ENCODE measurements around the gene CIC.

Gene CIC

GRCh38 chr19:42288881-42289555 lies 20.0 kb downstream of the CIC start:
- no peak overlapping the region for H3K4me3 ChIP-seq (ENCODE audit: low read depth, low read length)
- TF ChIP-seq CTCF (IDR thresholded peaks at IDR 0.05; ENCODE audit: control insufficient read depth, extremely low read depth, insufficient read depth), result no peak
- DNase-seq (ENCODE audit: low read depth), result no peak

DNA sequence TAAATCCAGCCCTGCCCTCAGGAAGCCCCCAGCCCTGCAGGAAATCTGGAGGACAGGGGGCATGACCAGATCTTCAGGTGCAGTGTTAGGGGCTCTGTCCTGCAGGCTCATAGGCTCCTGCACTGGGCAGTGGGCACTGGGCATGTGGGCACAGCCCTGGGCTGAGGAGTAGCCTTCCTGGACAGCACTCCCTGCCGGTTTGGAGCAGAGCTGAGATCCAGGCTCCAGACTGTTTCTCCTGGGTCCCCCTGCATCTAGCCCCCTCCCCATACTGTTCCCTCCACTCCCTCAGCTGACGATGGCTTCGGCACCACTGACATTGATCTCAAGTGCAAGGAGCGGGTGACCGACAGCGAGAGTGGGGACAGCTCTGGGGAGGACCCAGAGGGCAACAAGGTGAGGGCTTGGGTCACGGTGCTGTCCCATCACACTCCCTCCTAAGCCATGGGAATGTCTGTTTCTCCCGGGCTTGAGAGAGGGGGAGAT lies 20.5 kb downstream of the CIC start:
- DNase-seq (ENCODE audit: low read depth), result no peak
- H3K4me3 ChIP-seq (ENCODE audit: low read depth, low read length), result no peak overlapping the region
- no peak for TF ChIP-seq CTCF (IDR thresholded peaks at IDR 0.05; ENCODE audit: control insufficient read depth, extremely low read depth, insufficient read depth)

DNA sequence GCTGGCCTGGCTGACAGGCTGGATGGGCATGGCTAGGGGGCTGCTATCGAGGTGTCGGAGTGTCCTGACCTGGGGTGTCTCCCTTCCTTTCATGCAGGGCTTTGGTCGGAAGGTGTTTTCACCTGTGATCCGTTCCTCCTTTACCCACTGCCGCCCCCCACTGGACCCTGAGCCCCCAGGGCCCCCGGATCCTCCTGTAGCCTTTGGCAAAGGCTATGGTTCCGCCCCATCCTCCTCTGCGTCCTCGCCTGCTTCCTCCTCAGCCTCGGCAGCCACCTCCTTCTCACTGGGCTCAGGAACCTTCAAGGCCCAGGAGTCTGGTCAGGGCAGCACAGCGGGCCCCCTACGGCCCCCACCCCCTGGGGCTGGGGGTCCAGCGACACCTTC lies 21.1 kb downstream of the CIC start:
- no peak overlapping the region for H3K4me3 ChIP-seq (ENCODE audit: low read depth, low read length)
- DNase-seq (ENCODE audit: low read depth), result no peak

GRCh38 chr19:42290523-42291434 lies 21.7 kb downstream of the CIC start:
- no peak overlapping the region for H3K4me3 ChIP-seq (ENCODE audit: low read depth, low read length)
- no peak for DNase-seq (ENCODE audit: low read depth)
- no peak for TF ChIP-seq CTCF (IDR thresholded peaks at IDR 0.05; ENCODE audit: control insufficient read depth, extremely low read depth, insufficient read depth)

More for the DNA sequence above, 21.1 kb downstream of the CIC start:
- TF ChIP-seq CTCF (IDR thresholded peaks at IDR 0.05; ENCODE audit: control insufficient read depth, extremely low read depth, insufficient read depth), result no peak

DNA sequence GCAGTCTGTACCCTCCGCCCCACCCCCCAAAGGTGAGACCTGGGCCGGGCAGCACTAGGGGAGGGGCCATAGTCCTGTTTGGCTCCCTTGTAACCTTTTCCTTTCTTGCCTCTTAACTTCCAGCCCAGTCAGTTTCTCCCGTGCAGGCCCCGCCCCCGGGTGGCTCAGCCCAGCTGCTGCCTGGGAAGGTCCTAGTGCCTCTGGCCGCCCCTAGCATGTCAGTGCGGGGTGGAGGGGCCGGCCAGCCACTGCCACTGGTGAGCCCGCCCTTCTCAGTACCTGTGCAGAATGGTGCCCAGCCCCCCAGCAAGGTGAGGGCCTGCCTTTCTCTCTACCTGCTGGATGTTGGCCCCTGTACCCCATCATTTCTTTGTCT lies 22.4 kb downstream of the CIC start:
- TF ChIP-seq CTCF (IDR thresholded peaks at IDR 0.05; ENCODE audit: control insufficient read depth, extremely low read depth, insufficient read depth), result no peak
- DNase-seq (ENCODE audit: low read depth), result no peak
- H3K4me3 ChIP-seq (ENCODE audit: low read depth, low read length), result no peak overlapping the region

- TF ChIP-seq CTCF (IDR thresholded peaks at IDR 0.05; ENCODE audit: control insufficient read depth, extremely low read depth, insufficient read depth), result no peak
- no peak overlapping the region for H3K4me3 ChIP-seq (ENCODE audit: low read depth, low read length)
- no peak for DNase-seq (ENCODE audit: low read depth)
Measured at GRCh38 chr19:42292042-42292960, 23.2 kb downstream of the CIC start.
